H1 (cell line): ENCODE data around the gene INPP5A. TPM values are rescaled to one million over a fixed set of nuclear protein-coding genes. Genes with fewer than 3 reads are reported as not detected.
A peak's percentile ranks its signal among the peaks of the same experiment; 100 is the strongest.

Experiments used
- CTCF ChIA-PET: fragments of 300-600 bp; sonication (Branson Sonifier 250); formaldehyde crosslinking; loops from one replicate; lab custom pipeline; 2021; ENCODE audit not compliant: partially characterized antibody; lab: Charles Lee
- POLR2A ChIA-PET: fragments of 300-600 bp; sonication (Branson Sonifier 250); formaldehyde crosslinking; loops from one replicate; lab custom pipeline; 2021; ENCODE audit warnings: inconsistent platforms; ENCODE audit not compliant: partially characterized antibody; lab: Charles Lee
- DNase-seq, 2 experiments: peaks; one replicate each; pipeline versions ENCODE4 v3.0.0 to v3.0.0-alpha.2; 2010 to 2022; ENCODE audit warnings: low spot score in 2 of 2, low read depth in 1 of 2, mixed read lengths in 1 of 2
- FAIRE-seq: peaks from 2 replicates; lab custom pipeline; 2011; peaks lifted over from hg19 to GRCh38; lab: Jason Lieb, UNC
- H2AFZ ChIP-seq: 2 replicates; pipeline ENCODE4 v1.8.1; 2012; ENCODE audit warnings: low read length, inconsistent platforms
- H2AK5ac ChIP-seq: 2 replicates; pipeline ENCODE4 v1.6.1; 2013; ENCODE audit warnings: low read depth, low read length
- H2BK120ac ChIP-seq: replicated peaks from 2 replicates; pipeline ENCODE3; 2013; ENCODE audit warnings: low read depth, low read length, inconsistent platforms
- H2BK12ac ChIP-seq: 2 replicates; pipeline ENCODE4 v1.6.1; 2013; ENCODE audit warnings: low read depth, low read length
- H2BK15ac ChIP-seq: 2 replicates; pipeline ENCODE4 v1.6.1; 2013; ENCODE audit warnings: low read length
- H2BK20ac ChIP-seq: 2 replicates; pipeline ENCODE4 v1.6.1; 2013; ENCODE audit warnings: low read length
- H2BK5ac ChIP-seq: 2 replicates; pipeline ENCODE4 v1.6.1; 2013; ENCODE audit warnings: low read depth, low read length
- H3K14ac ChIP-seq: 2 replicates; pipeline ENCODE4 v1.6.1; 2013; ENCODE audit warnings: inconsistent platforms; ENCODE audit not compliant: insufficient read length
- H3K18ac ChIP-seq: 2 replicates; pipeline ENCODE4 v1.6.1; 2013; ENCODE audit warnings: low read length; ENCODE audit errors: extremely low read depth
- H3K23ac ChIP-seq: 2 replicates; pipeline ENCODE4 v1.6.1; 2013; ENCODE audit warnings: inconsistent platforms; ENCODE audit not compliant: insufficient read length
- H3K23me2 ChIP-seq: 2 replicates; pipeline ENCODE4 v1.6.1; 2013; ENCODE audit warnings: low read depth, low read length
- H3K27ac ChIP-seq: 2 replicates; pipeline ENCODE4 v1.6.1; 2011; ENCODE audit warnings: low read depth, low read length, inconsistent platforms
- H3K27me3 ChIP-seq, 4 experiments: replicated peaks in 1 of 4; 1 replicate in 1 of 4; 2 replicates in 3 of 4; pipeline versions ENCODE4 v1.6.1 to v1.8.1; 2011 to 2013; ENCODE audit warnings: low read length in 3 of 4, mild to moderate bottlenecking in 3 of 4, inconsistent platforms in 2 of 4, mixed read lengths in 2 of 4, moderate library complexity in 1 of 4; ENCODE audit not compliant: control insufficient read depth in 3 of 4, insufficient read depth in 3 of 4; ENCODE audit errors: extremely low read depth in 1 of 4
- H3K36me3 ChIP-seq, 4 experiments: 2 replicates each; pipeline versions ENCODE4 v1.6.1 to v1.8.1; 2011 to 2013; ENCODE audit warnings: mild to moderate bottlenecking in 4 of 4, low read length in 3 of 4, moderate library complexity in 2 of 4, control low read depth in 1 of 4, inconsistent platforms in 1 of 4; ENCODE audit not compliant: insufficient read depth in 4 of 4, control insufficient read depth in 2 of 4
- H3K4ac ChIP-seq: replicated peaks from 2 replicates; pipeline ENCODE3; 2013; ENCODE audit warnings: low read length, low read depth, mixed read lengths, inconsistent platforms; ENCODE audit not compliant: insufficient read length
- H3K4me1 ChIP-seq, 4 experiments: replicated peaks in 1 of 4; 1 replicate in 1 of 4; 2 replicates in 3 of 4; pipeline versions ENCODE4 v1.6.1 to v1.8.1; 2011 to 2013; ENCODE audit warnings: low read length in 3 of 4, inconsistent platforms in 2 of 4, mixed read lengths in 1 of 4; ENCODE audit not compliant: insufficient read depth in 4 of 4, control insufficient read depth in 3 of 4
- H3K4me2 ChIP-seq, 2 experiments: 2 replicates each; pipeline versions ENCODE4 v1.6.1 to v1.8.1; 2011 to 2013; ENCODE audit warnings: low read depth in 2 of 2, low read length in 2 of 2, control low read depth in 1 of 2, inconsistent platforms in 1 of 2, mild to moderate bottlenecking in 1 of 2; ENCODE audit not compliant: insufficient read depth in 1 of 2
- H3K4me3 ChIP-seq, 4 experiments: fragments of 200-600, 300-600 bp in 1 of 4; sonication (generic), shearing (Covaris generic), sonication (Bioruptor Twin) in 1 of 4; 2 replicates each; pipeline versions ENCODE4 v1.5.1 to v1.8.1; 2011 to 2016; ENCODE audit warnings: low read length in 4 of 4, low read depth in 3 of 4, control low read depth in 2 of 4, inconsistent platforms in 2 of 4, mild to moderate bottlenecking in 2 of 4, mixed read lengths in 1 of 4, moderate library complexity in 1 of 4; ENCODE audit not compliant: insufficient read depth in 2 of 4; ENCODE audit errors: extremely low read depth in 1 of 4
- H3K56ac ChIP-seq: replicated peaks from 2 replicates; pipeline ENCODE3; 2013; ENCODE audit warnings: low read depth, mild to moderate bottlenecking, mixed read lengths, low read length, inconsistent platforms; ENCODE audit not compliant: insufficient read length
- H3K79me1 ChIP-seq: 2 replicates; pipeline ENCODE4 v1.6.1; 2013; ENCODE audit warnings: low read depth, low read length, control low read depth
- H3K79me2 ChIP-seq, 2 experiments: 2 replicates each; pipeline versions ENCODE4 v1.6.1 to v1.8.1; 2012 to 2013; ENCODE audit warnings: low read length in 2 of 2, mild to moderate bottlenecking in 2 of 2, inconsistent platforms in 1 of 2; ENCODE audit not compliant: insufficient read depth in 2 of 2, control insufficient read depth in 1 of 2
- H3K9ac ChIP-seq, 4 experiments: replicated peaks in 1 of 4; 1 replicate in 1 of 4; 2 replicates in 3 of 4; pipeline versions ENCODE4 v1.6.1 to v1.8.1; 2011 to 2013; ENCODE audit warnings: low read depth in 3 of 4, low read length in 3 of 4, control low read depth in 2 of 4, mild to moderate bottlenecking in 2 of 4, moderate library complexity in 2 of 4, inconsistent platforms in 1 of 4; ENCODE audit errors: extremely low read depth in 1 of 4
- H3K9me3 ChIP-seq, 2 experiments: 2 replicates each; pipeline versions ENCODE4 v1.6.1 to v1.8.1; 2012 to 2013; ENCODE audit warnings: mild to moderate bottlenecking in 2 of 2, moderate library complexity in 2 of 2, control low read depth in 1 of 2, inconsistent platforms in 1 of 2, low read depth in 1 of 2, low read length in 1 of 2, mixed read lengths in 1 of 2; ENCODE audit not compliant: insufficient read depth in 2 of 2
- H4K20me1 ChIP-seq, 2 experiments: replicated peaks in 1 of 2; 2 replicates each; pipeline versions ENCODE3 to v1.8.1; 2011 to 2013; ENCODE audit warnings: inconsistent platforms in 2 of 2, low read length in 2 of 2, mild to moderate bottlenecking in 1 of 2; ENCODE audit not compliant: insufficient read depth in 2 of 2, control insufficient read depth in 1 of 2
- H4K5ac ChIP-seq: 2 replicates; pipeline ENCODE4 v1.6.1; 2013; ENCODE audit warnings: low read length, low read depth, mixed read lengths, inconsistent platforms; ENCODE audit not compliant: insufficient read length
- H4K8ac ChIP-seq: 2 replicates; pipeline ENCODE4 v1.8.0; 2013; ENCODE audit warnings: mild to moderate bottlenecking, moderate library complexity, low read length, inconsistent platforms; ENCODE audit not compliant: insufficient read depth; ENCODE audit errors: extremely low read depth
- H4K91ac ChIP-seq: replicated peaks from 2 replicates; pipeline ENCODE3; 2013; ENCODE audit warnings: low read length, mixed read lengths, inconsistent platforms; ENCODE audit not compliant: insufficient read length
- BACH1 ChIP-seq: IDR thresholded peaks from 2 replicates; pipeline ENCODE4 v1.6.1; 2012; ENCODE audit warnings: low read length, improper control_type of control experiment
- CBX8 ChIP-seq: fragments of 300-800, 300-1000 bp; sonication (generic); IDR thresholded peaks from 2 replicates; pipeline ENCODE4 v1.7.1; 2016; ENCODE audit warnings: low read depth, low read length, borderline replicate concordance
- EP300 ChIP-seq, 2 experiments: IDR thresholded peaks; 1 replicate in 1 of 2; 2 replicates in 1 of 2; pipeline ENCODE4 v1.6.1; 2011 to 2012; ENCODE audit warnings: low read depth in 2 of 2, low read length in 2 of 2, mild to moderate bottlenecking in 2 of 2, borderline replicate concordance in 1 of 2, inconsistent platforms in 1 of 2, moderate library complexity in 1 of 2
- GTF2F1 ChIP-seq: IDR thresholded peaks from 2 replicates; pipeline ENCODE4 v1.6.1; 2012; ENCODE audit warnings: low read depth, low read length, improper control_type of control experiment, borderline replicate concordance
- POU5F1 ChIP-seq: IDR thresholded peaks from 2 replicates; pipeline ENCODE4 v1.6.1; 2011; ENCODE audit warnings: low read depth, mild to moderate bottlenecking, low read length, moderate library complexity
- SIN3A ChIP-seq, 2 experiments: IDR thresholded peaks in 1 of 2; conservative IDR thresholded peaks in 1 of 2; 2 replicates each; pipeline ENCODE4 v1.6.1; 2011 to 2012; ENCODE audit warnings: low read length in 2 of 2, improper control_type of control experiment in 1 of 2, low read depth in 1 of 2, mild to moderate bottlenecking in 1 of 2
- TAF1 ChIP-seq: IDR thresholded peaks from 2 replicates; pipeline ENCODE4 v1.6.1; 2011; ENCODE audit warnings: mild to moderate bottlenecking, low read depth, low read length
- WGBS, 2 experiments: shearing (Covaris generic) in 1 of 2; methylation state at CpG; one replicate each; pipeline versions ENCODE4 v1.1.6 to v1.1.7; 2013 to 2015; ENCODE audit warnings: low lambda C conversion rate in 2 of 2, mixed read lengths in 2 of 2, inconsistent platforms in 1 of 2, low coverage in 1 of 2, missing lambda C conversion rate in 1 of 2; ENCODE audit not compliant: insufficient replicate concordance in 2 of 2, insufficient coverage in 1 of 2, insufficient read length in 1 of 2; ENCODE audit errors: extremely low coverage in 1 of 2, missing lambda C conversion rate in 1 of 2; 5-methylcytosine and 5-hydroxymethylcytosine counted together
- polyA plus RNA-seq, 7 experiments: library from polyadenylated mRNA; depleted of rRNA in 3 of 7; stranded (reverse) in 5 of 7; unstranded in 2 of 7; fragments of >200 nt in 5 of 7; fragments of 200-250 nt in 2 of 7; gene quantifications; 1 replicate in 5 of 7; 2 replicates in 1 of 7; 4 replicates in 1 of 7; pipeline versions ENCODE4 v1.2.1 to v1.2.3, GENCODE V29; 2011 to 2013; ENCODE audit warnings: missing spikeins in 2 of 7, mixed read lengths in 2 of 7
- total RNA-seq: library from RNA; stranded (reverse); fragmentation: NEBNext Ultra II Directional; extraction: Animal tissue kit (Norgen Biotek cat#: 25700); gene quantifications from 2 replicates; pipeline ENCODE4 v1.2.1, GENCODE V29; 2021

The INPP5A gene
- total and polyA plus RNA-seq, 2 of the 8 experiments (the other 6 are each of a cell fraction or from before 2014, with no cell fraction given), result 19.7 to 27.5 TPM

- FAIRE-seq, result no peak
- H3K27me3 ChIP-seq, result no peaks in the 10 kb centered on the region
- no peak overlapping the region for H3K4ac ChIP-seq
- no peak for TF ChIP-seq EP300 (IDR thresholded peaks at IDR 0.05; ENCODE audit: borderline replicate concordance in 1 of 2, low read depth in 2 of 2, low read length in 2 of 2)
- no peak for TF ChIP-seq TAF1
- TF ChIP-seq GTF2F1, result no peak
- no peak for TF ChIP-seq BACH1
- no peak for TF ChIP-seq SIN3A (conservative IDR thresholded peaks at IDR 0.05 in 1 of 2, IDR thresholded peaks at IDR 0.05 in 1 of 2; ENCODE audit: low read depth in 1 of 2, low read length in 2 of 2)
- TF ChIP-seq POU5F1, result no peak
- TF ChIP-seq CBX8, result no peak
- peaks cover 2% of the 10 kb centered on the region; the same call in 1 of the 2 replicates for H3K79me1 ChIP-seq
- H3K36me3 ChIP-seq, result no peaks in the 10 kb centered on the region; a peak in 1 of 8 replicates
- H3K9me3 ChIP-seq, result no peaks in the 10 kb centered on the region
- peak overlapping the region; percentile 11; the same call in 1 of the 2 replicates for H4K8ac ChIP-seq
- H3K4me3 ChIP-seq, result no peak overlapping the region
- H3K27ac ChIP-seq, result no peak overlapping the region
- ChIA-PET CTCF (interaction anchor here (1.7 kb wide), 1 partner anchor 12 kb away, joined by 6 read pairs; no protein-coding TSS in a partner anchor), POLR2A (interaction anchor here (0.6 kb wide), 1 partner anchor 50 kb away, joined by 4 read pairs; no protein-coding TSS in a partner anchor)
- no peak overlapping the region for H3K4me2 ChIP-seq
- no peak overlapping the region for H2BK15ac ChIP-seq
- WGBS, 2 experiments, result 91% methylated on average over 11 of the region's 48 CpGs; no CpG with 5 or more reads in 1 of the 2 experiments
- H4K91ac ChIP-seq, result no peak overlapping the region
- no peaks in the 10 kb centered on the region; a peak in 3 of 7 replicates for H3K4me1 ChIP-seq
- H3K18ac ChIP-seq, result no peak overlapping the region
- H3K56ac ChIP-seq, result no peak overlapping the region
- H4K20me1 ChIP-seq, result peaks cover 0 to 11% of the 10 kb centered on the region in 2 experiments
- H3K79me2 ChIP-seq, result no peaks in the 10 kb centered on the region
- H2BK120ac ChIP-seq, result no peak overlapping the region
- H2BK20ac ChIP-seq, result no peak overlapping the region
- DNase-seq, result no peak
- H3K23ac ChIP-seq, result no peak overlapping the region
- no peaks in the 10 kb centered on the region for H3K23me2 ChIP-seq
- no peak overlapping the region for H2AFZ ChIP-seq
- no peak overlapping the region for H2BK12ac ChIP-seq
- H3K9ac ChIP-seq, result no peak overlapping the region
- H2AK5ac ChIP-seq, result no peak overlapping the region
- H4K5ac ChIP-seq, result no peak overlapping the region
- no peak overlapping the region for H2BK5ac ChIP-seq
- no peak overlapping the region for H3K14ac ChIP-seq
These were observed 154.1 kb downstream of the INPP5A start for GRCh38 chr10:132691711-132692153.
